GM04503 (cell line): Measurements from ENCODE around the gene CNTN2.

Experiments
- DNase-seq: peaks from one replicate; pipeline ENCODE4 v3.0.0-alpha.2; 2012; ENCODE audit warnings: low read depth

The CNTN2 gene, protein sequence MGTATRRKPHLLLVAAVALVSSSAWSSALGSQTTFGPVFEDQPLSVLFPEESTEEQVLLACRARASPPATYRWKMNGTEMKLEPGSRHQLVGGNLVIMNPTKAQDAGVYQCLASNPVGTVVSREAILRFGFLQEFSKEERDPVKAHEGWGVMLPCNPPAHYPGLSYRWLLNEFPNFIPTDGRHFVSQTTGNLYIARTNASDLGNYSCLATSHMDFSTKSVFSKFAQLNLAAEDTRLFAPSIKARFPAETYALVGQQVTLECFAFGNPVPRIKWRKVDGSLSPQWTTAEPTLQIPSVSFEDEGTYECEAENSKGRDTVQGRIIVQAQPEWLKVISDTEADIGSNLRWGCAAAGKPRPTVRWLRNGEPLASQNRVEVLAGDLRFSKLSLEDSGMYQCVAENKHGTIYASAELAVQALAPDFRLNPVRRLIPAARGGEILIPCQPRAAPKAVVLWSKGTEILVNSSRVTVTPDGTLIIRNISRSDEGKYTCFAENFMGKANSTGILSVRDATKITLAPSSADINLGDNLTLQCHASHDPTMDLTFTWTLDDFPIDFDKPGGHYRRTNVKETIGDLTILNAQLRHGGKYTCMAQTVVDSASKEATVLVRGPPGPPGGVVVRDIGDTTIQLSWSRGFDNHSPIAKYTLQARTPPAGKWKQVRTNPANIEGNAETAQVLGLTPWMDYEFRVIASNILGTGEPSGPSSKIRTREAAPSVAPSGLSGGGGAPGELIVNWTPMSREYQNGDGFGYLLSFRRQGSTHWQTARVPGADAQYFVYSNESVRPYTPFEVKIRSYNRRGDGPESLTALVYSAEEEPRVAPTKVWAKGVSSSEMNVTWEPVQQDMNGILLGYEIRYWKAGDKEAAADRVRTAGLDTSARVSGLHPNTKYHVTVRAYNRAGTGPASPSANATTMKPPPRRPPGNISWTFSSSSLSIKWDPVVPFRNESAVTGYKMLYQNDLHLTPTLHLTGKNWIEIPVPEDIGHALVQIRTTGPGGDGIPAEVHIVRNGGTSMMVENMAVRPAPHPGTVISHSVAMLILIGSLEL

DNA sequence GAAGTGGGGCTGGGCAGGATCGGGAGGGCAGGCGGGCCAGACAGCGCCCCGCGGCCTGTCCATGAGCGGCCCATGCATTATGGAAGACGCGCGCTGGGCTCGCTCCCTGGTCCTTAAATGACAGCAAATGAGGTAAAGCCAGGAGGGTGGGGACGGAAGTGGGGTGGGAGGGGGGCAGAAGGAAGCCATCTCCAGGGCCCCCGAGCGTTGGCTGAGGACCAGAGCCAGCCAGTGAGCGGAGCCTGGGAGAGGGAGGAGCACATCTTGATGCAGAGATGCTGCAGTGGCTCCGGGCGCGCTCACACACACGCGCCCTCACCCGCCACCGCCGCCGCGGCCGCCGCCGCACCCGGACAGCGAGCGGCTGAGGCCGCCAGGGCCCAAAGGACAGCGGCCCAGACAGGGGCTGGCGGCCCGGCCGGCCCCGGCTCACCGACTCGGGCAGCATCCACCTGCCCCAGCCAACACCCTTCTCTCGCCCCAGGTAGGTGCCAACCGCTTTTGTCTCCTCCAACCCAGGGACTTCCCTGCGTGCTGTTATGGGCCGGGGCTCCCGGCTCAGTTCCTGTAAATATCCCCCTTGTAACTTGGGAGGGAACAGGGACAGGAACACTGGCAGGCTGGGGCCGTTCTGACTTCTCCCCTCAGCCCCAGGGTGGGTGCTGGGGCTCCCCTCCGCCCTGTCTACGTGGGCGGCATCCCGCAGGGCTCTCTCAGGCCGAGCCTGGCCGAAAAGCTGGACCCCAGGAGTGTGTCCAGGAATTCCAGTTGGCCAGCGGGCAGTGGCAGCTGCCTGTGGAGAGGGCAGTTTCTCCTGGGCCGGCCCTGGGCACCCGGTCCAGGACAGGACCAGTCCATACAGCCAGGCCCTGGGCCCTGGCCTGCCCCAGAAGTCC is at the start of gene CNTN2:
Gene CNTN2 (plus strand): TSS at position 302 of the 896 bp plus-strand sequence. CDS start 9,974 bp downstream, outside the sequence.
- no peak for DNase-seq

DNA sequence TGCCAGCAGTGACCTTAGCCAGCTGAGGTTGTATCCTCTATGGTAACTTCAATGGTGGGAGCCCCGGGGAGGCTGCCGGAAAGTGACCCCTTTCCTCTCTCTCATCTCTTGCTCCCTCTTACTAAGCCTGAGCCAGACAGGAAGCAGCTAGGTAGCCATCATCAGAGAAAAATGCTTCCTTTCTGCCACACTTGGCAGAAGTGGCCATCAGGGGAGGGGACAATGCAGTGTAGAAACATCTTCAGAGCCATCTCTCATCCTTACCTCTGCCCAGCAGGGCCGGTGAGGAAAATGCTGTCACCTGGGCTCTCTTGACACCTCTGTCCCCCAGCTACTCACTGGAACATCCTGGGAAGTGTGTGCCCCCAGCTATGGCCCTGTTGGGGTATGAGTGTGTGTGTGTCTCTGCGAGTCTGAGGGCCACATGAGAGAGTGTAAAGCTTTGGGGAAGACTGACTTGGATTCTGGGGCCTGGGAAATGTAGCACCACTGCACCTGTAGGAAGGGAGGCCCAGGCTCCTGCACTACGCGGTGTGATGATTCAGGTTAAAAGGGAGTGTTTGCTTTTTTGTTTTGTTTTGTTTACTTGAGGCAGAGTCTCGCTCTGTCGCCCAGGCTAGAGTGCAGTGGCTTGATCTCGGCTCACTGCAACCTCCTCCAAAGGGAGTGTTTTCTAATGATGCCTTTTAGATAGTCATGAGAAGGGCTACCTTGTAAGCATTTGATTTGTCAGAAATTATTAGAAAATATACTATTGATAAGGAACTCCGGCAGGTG is 48.7 kb upstream of the CNTN2 start:
- DNase-seq = no peak

DNA sequence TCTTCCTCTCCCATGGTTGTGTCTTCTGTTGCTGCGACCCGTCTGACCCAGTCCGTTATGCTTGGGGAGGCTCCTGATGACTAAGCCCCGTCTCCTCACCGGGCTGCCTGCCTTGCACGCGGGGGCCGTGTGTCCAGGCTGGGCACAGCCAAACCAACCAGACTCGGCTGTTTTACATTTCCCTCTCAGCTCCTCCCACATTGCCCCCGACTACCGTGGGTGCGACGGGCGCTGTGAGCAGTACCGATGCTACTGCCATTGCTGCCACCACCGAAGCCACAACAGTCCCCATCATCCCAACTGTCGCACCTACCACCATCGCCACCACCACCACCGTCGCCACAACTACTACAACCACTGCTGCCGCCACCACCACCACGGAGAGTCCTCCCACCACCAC is 46.0 kb upstream of the CNTN2 start:
- DNase-seq = no peak

DNA sequence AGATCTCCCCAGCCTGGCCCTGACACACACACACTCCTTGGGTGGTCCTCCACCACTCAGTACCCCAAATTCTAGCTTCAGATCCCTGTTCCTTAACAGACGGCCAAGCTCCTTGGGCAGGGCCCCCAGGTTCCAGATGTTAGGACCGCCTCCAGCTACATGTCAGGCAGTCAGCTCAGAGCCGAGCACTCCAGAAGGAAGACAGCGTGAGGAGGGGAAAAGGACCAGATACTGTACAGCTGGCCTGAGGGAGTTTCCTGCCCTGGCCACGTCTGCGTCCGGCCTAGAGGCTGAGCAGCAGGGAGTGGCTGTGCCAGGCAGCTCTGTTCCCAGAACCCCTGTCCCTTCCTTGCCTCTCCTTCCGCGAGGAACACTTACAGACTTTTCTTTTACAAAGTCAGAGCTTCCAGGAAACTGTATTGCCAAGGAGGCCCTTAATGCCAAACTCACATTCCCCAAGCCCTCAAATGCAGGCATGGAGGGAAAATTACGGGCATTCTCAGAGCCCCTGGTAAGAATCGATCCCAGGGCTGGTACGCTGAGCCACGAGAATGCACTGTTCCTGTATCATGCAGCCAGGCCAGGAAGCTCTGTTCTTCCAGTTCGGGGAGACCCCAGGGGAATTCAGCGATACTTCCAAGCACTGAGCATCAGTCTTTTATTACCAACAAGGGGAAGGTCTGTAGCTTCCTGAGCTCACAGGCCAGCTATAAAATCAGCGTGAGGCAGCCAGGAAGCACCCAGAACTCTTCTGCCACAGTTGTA is 45.2 kb upstream of the CNTN2 start:
- no peak for DNase-seq

DNA sequence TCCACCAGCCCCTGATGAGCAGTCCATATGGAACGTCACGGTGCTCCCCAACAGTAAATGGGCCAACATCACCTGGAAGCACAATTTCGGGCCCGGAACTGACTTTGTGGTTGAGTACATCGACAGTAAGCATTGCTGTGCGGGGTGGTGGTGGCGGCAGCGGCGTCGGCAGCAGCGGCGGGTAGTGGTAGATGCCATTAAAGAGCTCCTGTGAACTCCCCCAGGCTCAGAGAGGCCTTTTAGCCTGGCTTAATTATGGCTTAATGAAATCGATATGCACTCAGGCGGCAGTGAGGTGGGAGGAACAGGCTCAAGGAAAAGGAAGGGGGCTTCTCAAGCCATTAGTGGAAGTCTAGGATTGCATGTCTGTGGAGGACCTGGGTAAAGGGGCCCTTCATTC is 41.9 kb upstream of the CNTN2 start:
- no peak for DNase-seq

DNA sequence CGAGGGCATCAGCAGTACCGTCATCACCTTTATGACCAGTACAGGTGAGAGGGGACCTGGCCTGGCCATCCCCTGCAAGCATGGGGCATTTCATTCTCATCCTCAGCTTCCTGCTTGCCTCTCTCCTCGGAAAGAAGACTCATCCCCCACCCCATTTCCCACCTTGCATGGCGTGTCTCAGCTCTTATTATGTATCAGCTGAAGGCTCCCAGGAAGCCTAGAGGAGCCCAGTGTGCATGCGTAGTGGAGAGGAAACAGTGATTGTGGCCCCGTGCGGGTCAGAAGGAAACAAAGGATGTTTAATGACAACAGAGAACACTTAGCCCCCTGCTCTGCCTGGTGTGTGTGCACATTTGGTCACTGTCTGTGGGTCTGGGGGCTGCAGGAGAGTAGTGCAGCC is 40.3 kb upstream of the CNTN2 start:
- DNase-seq = no peak

DNA sequence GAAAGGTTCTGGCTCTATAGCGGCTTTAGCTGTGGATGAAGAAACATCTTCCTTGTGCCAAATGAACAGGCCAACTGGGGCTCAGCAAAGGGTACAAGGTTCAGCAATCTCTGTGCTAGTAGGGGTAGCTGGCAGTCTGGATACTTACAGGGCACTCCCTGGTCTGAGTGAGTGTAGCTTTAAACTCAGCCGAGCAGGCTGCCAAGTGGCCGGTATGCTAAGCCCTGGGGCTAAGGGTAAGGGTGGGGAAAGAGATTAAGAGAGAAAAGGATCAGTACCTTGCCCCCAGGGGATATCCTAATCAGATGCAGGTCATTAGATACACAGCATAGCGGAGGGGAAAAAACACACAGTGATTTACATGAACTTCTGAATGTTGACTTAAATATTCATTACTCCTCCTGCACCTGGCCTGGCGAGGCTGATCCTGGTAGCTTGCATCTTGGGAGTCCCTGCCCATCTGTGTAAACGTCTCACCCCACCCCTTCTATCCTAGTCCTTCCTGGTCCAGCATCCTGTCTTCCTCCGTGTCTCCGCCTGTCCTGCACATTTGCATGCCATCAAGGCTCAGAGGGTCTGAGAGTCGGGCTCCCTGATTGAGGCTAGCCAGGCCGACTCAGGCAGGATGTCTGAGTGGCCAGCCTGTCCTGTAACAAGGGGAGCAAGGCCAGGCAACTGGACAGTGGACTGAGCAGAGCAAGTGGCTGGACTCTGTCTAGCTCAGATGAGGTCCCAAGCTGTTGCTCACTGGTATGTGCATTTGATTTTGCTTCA is 39.5 kb upstream of the CNTN2 start:
- DNase-seq = no peak

DNA sequence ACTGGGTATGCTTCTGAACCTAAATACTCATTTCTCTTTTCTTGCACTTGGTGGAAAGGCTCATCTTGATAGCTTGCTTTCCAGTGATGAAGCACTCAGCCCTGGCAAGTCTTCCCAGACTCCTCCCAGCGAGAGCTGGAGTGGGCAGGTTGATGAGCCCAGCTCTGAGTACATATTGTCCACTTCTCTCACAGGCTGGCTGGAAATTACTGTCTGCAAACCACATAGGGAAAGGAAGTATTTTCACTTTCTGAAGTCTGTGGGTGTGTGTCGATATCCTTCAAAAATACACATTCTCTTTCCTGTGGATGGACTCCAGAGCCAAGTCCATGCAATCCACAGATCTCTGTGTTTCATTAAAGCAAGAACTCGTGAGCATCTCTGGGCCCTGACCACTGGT is 38.7 kb upstream of the CNTN2 start:
- DNase-seq = no peak

DNA sequence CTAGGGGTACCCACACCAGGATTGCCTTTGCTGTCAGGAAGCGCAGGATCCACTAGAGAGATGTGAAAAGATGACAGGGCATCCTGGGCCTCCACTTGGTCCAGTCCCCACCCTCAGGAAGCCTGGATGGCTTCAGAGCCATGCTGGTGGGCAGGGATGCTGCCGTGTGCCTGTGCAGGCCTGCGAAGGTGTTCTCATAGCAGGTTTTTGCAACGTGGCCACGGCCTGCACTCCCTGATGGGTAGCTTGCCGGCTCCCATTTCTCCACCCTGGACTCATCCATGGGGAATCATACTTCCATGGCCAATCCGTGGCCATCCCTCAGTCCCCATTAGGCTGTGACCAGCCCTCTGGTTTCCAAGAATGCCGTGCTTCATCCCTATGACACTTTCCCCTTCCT is 34.1 kb upstream of the CNTN2 start:
- no peak for DNase-seq

DNA sequence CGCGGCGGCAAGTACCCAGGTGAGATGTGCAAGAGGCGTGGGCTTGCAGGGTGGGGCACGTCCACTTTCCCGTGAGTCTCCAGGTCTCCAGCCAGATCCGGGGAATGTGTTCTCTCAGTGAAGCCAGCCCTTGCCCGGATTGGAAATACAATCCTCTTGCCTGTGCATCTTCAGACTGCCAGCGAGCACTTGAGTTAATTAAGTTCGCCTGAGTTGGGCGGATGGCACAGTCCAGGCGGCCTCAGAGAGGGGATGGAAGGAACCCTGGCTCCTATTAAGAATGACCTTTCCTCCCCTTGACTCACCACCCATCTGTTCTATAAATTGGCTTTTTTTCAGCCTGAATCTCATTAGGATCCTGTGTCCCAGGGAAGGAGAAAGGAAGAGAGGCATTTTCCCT is 33.3 kb upstream of the CNTN2 start:
- DNase-seq = no peak

DNA sequence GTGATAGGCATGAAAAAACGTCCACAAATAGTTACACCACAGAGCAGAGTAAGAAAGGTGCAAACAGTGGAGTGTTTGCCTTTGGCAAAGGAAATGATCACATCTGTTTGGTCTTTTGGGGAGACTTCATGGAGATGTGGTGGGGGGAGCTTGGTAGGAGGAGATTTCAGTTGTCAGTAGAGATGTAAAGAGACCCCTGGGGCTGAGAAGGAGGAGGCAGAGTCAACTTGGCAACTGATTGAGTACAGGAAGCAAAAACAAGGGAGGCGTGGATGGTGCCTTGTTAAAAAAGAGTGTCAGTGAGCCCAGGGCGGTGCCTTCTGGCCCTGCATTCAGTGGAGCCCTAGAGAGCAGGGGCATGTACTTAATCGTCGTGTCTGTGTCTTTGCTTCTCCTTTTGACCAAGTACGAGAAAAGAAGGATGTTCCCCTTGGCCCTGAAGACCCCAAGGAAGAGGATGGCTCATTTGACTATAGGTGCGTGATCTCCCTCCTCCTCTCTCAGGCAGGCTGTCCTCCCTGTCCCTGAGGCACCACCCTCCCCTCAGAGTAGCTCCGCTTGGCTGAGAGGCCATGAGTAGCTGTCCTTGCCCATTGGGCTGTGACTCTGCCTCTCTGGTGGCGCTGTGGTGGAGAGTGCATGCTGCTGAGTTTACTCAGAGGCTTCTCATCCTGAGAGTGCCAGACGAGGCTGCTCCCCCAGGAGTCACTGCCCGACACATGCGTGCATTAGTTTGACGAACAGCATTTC is 30.4 kb upstream of the CNTN2 start:
- no peak for DNase-seq

DNA sequence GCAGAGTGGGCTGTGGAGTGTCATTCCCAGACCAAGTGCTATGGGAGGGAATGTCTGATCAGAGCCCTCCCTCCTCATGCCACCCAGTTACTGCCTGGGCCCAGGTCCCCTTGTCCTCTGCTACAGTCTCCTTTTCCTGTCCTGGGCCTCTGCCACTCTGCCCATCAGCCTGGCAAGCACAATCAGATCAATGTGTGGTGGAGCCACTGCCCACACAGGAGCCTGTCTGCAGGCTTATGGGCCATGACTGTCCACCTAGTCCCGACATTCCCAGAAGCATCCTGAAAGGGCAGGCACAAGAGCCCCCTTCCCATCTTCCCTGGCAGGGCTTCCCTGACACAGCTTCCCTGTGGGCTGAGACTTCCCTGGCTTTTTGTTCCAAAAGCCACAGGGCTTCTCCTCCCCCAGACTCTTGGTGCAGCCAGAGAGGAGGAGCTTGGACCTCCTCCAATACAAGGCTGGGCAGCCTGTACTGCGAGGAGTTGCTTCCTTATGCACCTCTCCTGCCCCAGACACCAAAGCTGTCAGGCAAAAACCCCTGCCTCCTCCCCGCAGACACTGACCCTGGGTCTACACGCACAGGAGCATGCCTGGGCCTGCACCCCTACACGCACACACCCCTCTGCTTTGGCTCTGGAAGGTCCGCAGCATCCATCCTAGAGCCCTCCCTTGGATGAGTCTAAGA is 29.2 kb upstream of the CNTN2 start:
- DNase-seq = no peak

DNA sequence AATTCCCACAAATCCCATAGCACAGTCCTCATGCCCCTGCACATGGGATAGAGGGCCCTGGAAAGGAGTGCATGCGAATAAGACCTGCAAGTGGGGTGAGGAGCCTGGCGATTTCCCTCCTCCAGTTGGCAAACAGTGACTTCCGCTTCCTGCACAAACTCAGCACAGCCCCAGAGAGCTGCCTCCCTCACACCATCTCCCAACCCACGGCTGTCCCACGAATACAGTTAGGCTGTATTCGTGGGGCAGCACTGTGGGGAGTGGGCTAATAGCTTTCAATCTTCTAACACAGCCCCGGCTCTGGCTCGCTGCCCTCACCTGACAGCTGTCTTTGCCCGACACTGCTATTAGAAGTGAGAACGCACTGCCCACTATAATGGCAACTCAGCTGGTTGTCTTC is 28.2 kb upstream of the CNTN2 start:
- no peak for DNase-seq

DNA sequence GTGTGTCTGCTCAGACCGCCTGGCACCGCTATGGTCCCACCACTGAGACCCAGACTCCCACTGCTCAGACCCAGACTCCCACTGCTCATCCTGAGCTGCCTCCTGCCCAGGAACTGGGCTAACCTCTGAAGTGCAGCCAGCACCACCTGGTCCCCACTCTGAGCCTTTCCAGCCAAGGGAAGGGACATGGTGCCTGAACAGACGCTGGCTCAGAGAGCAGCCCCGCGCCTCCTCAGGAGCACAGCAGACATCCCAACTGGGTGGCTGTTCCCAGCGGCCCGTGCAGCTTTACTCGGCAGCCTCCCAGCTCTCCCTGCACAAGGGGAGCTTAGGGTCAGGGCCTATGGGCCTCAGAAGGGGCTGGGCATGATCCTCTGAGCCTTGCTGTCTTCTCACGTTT is 27.8 kb upstream of the CNTN2 start:
- DNase-seq = no peak

DNA sequence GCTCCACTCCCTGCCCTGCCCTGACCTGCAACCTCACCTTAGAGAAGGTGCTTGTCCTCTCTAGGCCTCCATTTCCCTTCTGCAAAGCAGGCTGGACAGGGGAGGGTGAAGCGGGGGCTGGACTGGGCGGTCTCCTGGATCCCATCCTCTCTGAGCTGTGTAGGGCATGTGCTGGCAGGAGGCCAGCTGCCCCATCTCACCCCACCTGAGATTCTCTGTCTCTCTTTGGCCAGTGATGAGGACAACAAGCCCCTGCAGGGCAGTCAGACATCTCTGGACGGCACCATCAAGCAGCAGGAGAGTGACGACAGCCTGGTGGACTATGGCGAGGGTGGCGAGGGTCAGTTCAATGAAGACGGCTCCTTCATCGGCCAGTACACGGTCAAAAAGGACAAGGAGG is 26.9 kb upstream of the CNTN2 start:
- no peak for DNase-seq

DNA sequence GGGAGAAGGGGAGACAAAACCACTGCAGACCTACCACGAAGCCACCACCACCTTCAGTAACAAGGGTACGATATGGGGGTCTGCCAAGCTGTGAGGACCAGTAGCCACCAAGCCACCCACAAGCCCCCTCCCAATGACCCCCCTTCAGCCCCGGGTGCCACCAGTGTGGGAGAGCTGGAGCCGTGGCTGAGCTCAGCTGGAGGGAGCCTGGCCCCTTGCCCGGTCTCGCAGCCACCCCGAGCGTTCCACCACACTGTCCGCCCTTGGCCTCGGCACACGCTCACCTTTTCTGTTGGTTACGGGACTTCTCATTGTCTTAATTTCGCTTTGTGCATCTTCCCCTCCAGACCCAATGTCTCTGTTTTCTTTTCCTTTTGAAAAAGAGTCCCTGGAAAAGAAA is 26.4 kb upstream of the CNTN2 start:
- no peak for DNase-seq

DNA sequence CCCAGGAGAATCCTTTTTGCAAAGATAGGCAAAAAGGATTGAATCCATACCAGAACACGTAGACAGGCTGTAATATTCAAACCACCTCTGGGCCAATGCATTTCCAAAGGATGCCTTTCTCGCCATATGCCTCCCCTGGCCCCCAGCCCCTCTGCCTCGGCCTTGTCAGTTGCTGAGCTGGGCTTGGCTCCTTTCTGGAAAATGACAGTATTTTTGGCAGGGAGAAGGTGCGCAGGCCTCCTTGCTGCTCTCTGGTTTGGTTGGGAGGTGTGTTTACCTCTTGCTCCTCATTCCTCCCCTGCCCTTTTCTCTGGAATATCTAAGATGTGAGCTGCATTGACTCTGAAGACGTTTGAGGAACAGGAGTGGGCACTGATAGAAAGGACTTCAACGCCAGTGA is 26.0 kb upstream of the CNTN2 start:
- no peak for DNase-seq

DNA sequence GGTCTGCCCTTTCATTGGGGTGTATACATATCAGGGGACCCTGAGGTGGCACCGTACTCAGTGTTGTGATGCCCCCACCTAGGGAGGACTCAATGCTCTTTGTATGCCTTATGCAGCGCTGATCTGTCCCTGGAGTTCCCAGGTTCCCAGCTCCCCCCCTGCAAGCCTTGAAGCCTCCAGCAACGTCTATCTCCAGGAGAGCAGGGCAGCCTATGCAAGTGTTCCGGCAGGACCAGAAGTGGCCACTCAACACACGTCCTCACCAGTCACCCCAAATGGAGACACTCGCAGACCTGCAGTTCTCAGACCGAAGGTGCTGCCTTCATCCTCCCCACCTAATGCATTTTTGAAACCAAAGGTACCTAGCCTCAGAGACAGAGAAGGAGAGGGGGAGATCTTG is 25.2 kb upstream of the CNTN2 start:
- DNase-seq = no peak
